ENCODE results near the gene ARSD. TPM values are rescaled to one million over a fixed set of nuclear protein-coding genes. Genes with fewer than 3 reads are reported as not detected.
A peak's percentile ranks its signal among the peaks of the same experiment; 100 is the strongest.

ARSD gene
- polyA plus RNA-seq, 1 donor (not counting 4 experiments of a cell fraction or from before 2014, with no cell fraction given), result 7.9 TPM

- Histone ChIP-seq H3K79me2 (ENCODE audit: control insufficient read depth, insufficient read depth, low read length) (no peaks in the 10 kb centered on the region), H2AFZ (ENCODE audit: control insufficient read depth, low read length) (no peak overlapping the region), H3K9me1 (ENCODE audit: control insufficient read depth, extremely low read depth, insufficient read depth, low read length) (no peaks in the 10 kb centered on the region), H3K4me3 (ENCODE audit: control insufficient read depth in 2 of 3, extremely low read depth in 1 of 3, insufficient read depth in 2 of 3, low read depth in 1 of 3, low read length in 3 of 3) (no peak overlapping the region), H3K9ac (ENCODE audit: control insufficient read depth, extremely low read depth, insufficient read depth, low read length) (no peak overlapping the region), H3K4me2 (ENCODE audit: control insufficient read depth, extremely low read depth, insufficient read depth, low read depth, low read length) (peak overlapping the region; percentile 51), H3K27ac (ENCODE audit: control insufficient read depth, insufficient read depth, low read length) (no peak overlapping the region), H4K20me1 (ENCODE audit: control insufficient read depth, extremely low read depth, insufficient read depth, low read length) (no peaks in the 10 kb centered on the region), H3K4me1 (ENCODE audit: control insufficient read depth, extremely low read depth, insufficient read depth, low read length) (no peaks in the 10 kb centered on the region), H3K27me3 (ENCODE audit: control insufficient read depth, extremely low read depth, insufficient read depth, low read length) (no peaks in the 10 kb centered on the region), H3K36me3 (ENCODE audit: control insufficient read depth in 2 of 2, extremely low read depth in 1 of 2, insufficient read depth in 2 of 2, low read length in 2 of 2) (no peaks in the 10 kb centered on the region), H3K9me3 (ENCODE audit: control insufficient read depth, low read depth, low read length) (no peaks in the 10 kb centered on the region)
- dilution Hi-C loops (cut with MboI; ENCODE audit: extremely low pct_ligation_motif_present, low sequenced_read_pairs), result no loop called here
- DNase-seq (ENCODE audit: low read depth, low spot score) (no peak), FAIRE-seq (no peak)
- TF ChIP-seq, protein P1, sequence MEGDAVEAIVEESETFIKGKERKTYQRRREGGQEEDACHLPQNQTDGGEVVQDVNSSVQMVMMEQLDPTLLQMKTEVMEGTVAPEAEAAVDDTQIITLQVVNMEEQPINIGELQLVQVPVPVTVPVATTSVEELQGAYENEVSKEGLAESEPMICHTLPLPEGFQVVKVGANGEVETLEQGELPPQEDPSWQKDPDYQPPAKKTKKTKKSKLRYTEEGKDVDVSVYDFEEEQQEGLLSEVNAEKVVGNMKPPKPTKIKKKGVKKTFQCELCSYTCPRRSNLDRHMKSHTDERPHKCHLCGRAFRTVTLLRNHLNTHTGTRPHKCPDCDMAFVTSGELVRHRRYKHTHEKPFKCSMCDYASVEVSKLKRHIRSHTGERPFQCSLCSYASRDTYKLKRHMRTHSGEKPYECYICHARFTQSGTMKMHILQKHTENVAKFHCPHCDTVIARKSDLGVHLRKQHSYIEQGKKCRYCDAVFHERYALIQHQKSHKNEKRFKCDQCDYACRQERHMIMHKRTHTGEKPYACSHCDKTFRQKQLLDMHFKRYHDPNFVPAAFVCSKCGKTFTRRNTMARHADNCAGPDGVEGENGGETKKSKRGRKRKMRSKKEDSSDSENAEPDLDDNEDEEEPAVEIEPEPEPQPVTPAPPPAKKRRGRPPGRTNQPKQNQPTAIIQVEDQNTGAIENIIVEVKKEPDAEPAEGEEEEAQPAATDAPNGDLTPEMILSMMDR (optimal IDR thresholded peaks at IDR 0.05 in 1 of 3, IDR thresholded peaks at IDR 0.05 in 1 of 3, conservative IDR thresholded peaks at IDR 0.05 in 1 of 3; ENCODE audit: extremely low read depth in 1 of 3, insufficient read depth in 2 of 3, low read length in 3 of 3), result no peak
- no peak for TF ChIP-seq EZH2 (IDR thresholded peaks at IDR 0.05; ENCODE audit: low read length)
These were observed 38.4 kb upstream of the ARSD start for GRCh38 chrX:2967584-2967983.

- FAIRE-seq, result no peak
These were observed 37.9 kb upstream of the ARSD start for GRCh38 chrX:2967012-2967411.

More at GRCh38 chrX:2967012-2967411, 37.9 kb upstream of the ARSD start:
- no peak for DNase-seq (ENCODE audit: low read depth, low spot score)
- TF ChIP-seq EZH2 (IDR thresholded peaks at IDR 0.05; ENCODE audit: low read length), result no peak
- TF ChIP-seq, protein P1 (optimal IDR thresholded peaks at IDR 0.05 in 1 of 3, IDR thresholded peaks at IDR 0.05 in 1 of 3, conservative IDR thresholded peaks at IDR 0.05 in 1 of 3; ENCODE audit: extremely low read depth in 1 of 3, insufficient read depth in 2 of 3, low read length in 3 of 3), result no peak
- no peaks in the 10 kb centered on the region for H3K4me1 ChIP-seq (ENCODE audit: control insufficient read depth, extremely low read depth, insufficient read depth, low read length)
- no peak overlapping the region for H3K4me3 ChIP-seq (ENCODE audit: control insufficient read depth in 2 of 3, extremely low read depth in 1 of 3, insufficient read depth in 2 of 3, low read depth in 1 of 3, low read length in 3 of 3)
- H3K27me3 ChIP-seq (ENCODE audit: control insufficient read depth, extremely low read depth, insufficient read depth, low read length), result no peaks in the 10 kb centered on the region
- no peaks in the 10 kb centered on the region for H3K36me3 ChIP-seq (ENCODE audit: control insufficient read depth in 2 of 2, extremely low read depth in 1 of 2, insufficient read depth in 2 of 2, low read length in 2 of 2)
- dilution Hi-C loops (cut with MboI; ENCODE audit: extremely low pct_ligation_motif_present, low sequenced_read_pairs), result no loop called here
- no peak overlapping the region for H3K27ac ChIP-seq (ENCODE audit: control insufficient read depth, insufficient read depth, low read length)
- no peak overlapping the region for H3K9ac ChIP-seq (ENCODE audit: control insufficient read depth, extremely low read depth, insufficient read depth, low read length)
- H3K4me2 ChIP-seq (ENCODE audit: control insufficient read depth, extremely low read depth, insufficient read depth, low read depth, low read length), result no peak overlapping the region
- no peaks in the 10 kb centered on the region for H3K9me3 ChIP-seq (ENCODE audit: control insufficient read depth, low read depth, low read length)
- H3K79me2 ChIP-seq (ENCODE audit: control insufficient read depth, insufficient read depth, low read length), result no peaks in the 10 kb centered on the region
- H2AFZ ChIP-seq (ENCODE audit: control insufficient read depth, low read length), result no peak overlapping the region
- no peaks in the 10 kb centered on the region for H3K9me1 ChIP-seq (ENCODE audit: control insufficient read depth, extremely low read depth, insufficient read depth, low read length)
- H4K20me1 ChIP-seq (ENCODE audit: control insufficient read depth, extremely low read depth, insufficient read depth, low read length), result no peaks in the 10 kb centered on the region
